Vagina (tissue), 2 donors: Measurements from ENCODE around the gene ECI2.

Experiments used
- POLR2A ChIP-seq, 2 donors: fragments of 450-650 bp; IDR thresholded peaks; one replicate each; pipeline ENCODE4 v1.6.1; 2017; ENCODE audit warnings: antibody characterized with exemption in 2 of 2, mild to moderate bottlenecking in 2 of 2, moderate library complexity in 2 of 2
- POLR2AphosphoS5 ChIP-seq, 2 donors: sonication (generic); formaldehyde crosslinking; IDR thresholded peaks; one replicate each; pipeline ENCODE4 v1.9.0; 2017; ENCODE audit warnings: antibody characterized with exemption in 2 of 2, mild to moderate bottlenecking in 2 of 2, low read depth in 1 of 2; ENCODE audit not compliant: insufficient read depth in 1 of 2
- TF ChIP-seq, protein P1 (sequence below), 3 experiments: fragments of 450-650 bp in 2 of 3; fragments of 200-600 bp in 1 of 3; sonication (generic) in 1 of 3; IDR thresholded peaks; one replicate each; pipeline ENCODE4 v1.5.1; 2017 to 2019; ENCODE audit warnings: antibody characterized with exemption in 3 of 3, mild to moderate bottlenecking in 2 of 3, moderate library complexity in 2 of 3

DNA sequence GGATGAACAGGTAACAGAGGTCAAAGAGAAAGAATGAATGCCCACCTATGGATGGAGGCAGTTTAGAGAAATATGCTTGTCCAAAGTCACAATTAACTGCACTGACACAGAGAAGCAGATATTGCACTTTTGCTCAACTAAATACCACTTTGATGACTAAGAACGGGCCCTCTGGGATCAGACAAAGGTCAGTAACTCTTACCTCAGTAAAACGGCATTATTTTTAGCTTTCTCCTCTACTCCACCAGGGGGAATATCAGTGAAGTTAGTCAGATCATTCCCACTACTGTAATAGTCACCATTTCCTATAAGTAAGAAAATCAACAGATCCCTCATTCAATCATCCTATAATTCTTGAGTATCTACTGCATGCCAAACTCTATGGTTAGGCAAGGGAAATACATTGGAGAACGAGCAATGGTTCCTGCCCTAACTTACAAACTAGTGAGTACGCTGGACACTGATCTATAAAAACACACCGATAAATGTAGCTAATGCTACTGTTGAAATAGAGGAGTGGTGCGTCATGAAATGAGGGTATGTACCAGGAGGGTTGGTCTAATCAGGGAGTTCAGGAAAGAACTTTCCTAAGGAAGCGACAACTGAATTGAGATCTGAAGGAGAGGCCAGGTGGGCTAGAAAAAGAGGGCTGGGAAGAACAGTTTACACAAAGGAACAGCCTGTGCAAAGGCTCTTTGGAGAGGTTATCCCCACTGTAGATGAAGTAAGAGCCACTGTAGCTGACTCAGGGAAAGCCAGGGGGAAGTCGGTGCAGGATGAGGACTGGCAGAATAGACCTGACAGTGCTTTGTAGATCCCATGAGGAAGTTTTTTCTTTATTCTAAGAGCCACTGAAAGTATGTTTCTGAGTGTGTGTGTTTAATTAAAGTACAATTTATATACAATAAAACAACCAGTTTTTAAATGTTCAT is 9.2 kb downstream of the ECI2 start:
- TF ChIP-seq, protein P1, sequence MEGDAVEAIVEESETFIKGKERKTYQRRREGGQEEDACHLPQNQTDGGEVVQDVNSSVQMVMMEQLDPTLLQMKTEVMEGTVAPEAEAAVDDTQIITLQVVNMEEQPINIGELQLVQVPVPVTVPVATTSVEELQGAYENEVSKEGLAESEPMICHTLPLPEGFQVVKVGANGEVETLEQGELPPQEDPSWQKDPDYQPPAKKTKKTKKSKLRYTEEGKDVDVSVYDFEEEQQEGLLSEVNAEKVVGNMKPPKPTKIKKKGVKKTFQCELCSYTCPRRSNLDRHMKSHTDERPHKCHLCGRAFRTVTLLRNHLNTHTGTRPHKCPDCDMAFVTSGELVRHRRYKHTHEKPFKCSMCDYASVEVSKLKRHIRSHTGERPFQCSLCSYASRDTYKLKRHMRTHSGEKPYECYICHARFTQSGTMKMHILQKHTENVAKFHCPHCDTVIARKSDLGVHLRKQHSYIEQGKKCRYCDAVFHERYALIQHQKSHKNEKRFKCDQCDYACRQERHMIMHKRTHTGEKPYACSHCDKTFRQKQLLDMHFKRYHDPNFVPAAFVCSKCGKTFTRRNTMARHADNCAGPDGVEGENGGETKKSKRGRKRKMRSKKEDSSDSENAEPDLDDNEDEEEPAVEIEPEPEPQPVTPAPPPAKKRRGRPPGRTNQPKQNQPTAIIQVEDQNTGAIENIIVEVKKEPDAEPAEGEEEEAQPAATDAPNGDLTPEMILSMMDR (IDR thresholded peaks at IDR 0.05), result no peak
- no peak for TF ChIP-seq POLR2A (IDR thresholded peaks at IDR 0.05)
- no peak for TF ChIP-seq POLR2AphosphoS5 (IDR thresholded peaks at IDR 0.05; ENCODE audit: insufficient read depth in 1 of 2, low read depth in 1 of 2)
